ENCODE measurements around the gene PDCD2L. TPM values are rescaled to one million over a fixed set of nuclear protein-coding genes. Genes with fewer than 3 reads are reported as not detected.

The PDCD2L gene
- total RNA-seq, 1 experiment from 2014 or later: 43.4 TPM

DNA sequence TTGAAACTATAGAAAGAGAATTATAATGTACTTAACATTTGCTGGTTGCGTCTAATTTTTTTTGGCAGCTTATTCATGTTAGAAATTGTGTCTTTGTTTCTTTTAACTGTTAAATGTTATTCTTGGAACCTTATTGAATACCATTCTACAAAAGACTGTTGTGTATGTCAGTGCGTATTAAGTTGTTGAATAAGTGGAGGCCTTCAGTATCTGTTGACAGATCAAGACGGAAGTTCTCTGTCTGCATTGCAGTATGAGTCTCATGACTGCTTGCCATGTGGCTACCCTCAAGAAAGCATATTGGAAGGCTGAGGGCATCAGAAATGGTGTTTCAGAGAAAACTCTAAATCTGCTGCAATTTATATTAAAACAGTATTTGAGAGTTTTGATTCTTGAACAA, 32.5 kb downstream of the PDCD2L start (continued):
- TF ChIP-seq NR3C1 (CRISPR knock-in tag; conservative IDR thresholded peaks at IDR 0.05; ENCODE audit: low read depth): no peak
- no peak for TF ChIP-seq ETV6 (CRISPR knock-in tag; IDR thresholded peaks at IDR 0.05)

DNA sequence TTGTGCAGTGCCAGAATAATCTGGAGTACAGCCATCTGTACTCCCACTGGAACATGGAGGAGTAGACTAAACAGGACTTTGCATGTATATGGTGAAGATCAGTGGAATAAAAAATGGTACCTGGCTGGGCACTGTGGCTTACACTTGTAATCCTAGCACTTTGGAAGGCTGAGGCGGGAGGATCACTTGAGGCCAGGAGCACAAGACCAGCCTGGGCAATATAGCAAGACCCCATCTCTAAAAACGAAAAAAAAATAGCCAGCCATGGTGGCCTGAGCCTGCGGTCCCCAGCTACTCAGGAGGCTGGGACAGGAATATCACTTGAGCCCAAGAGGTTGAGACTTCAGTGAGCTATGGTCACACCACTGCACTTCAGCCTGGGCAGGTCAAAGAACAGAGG, 44.0 kb downstream of the PDCD2L start:
- no peak overlapping the region for H3K4me3 Mint-ChIP-seq
- H3K4me1 Mint-ChIP-seq: no peaks in the 10 kb centered on the region
- no peaks in the 10 kb centered on the region for H3K9me3 Mint-ChIP-seq
- peak; percentile 72; the same call in 1 of the 2 replicates for TF ChIP-seq ZNF121 (CRISPR knock-in tag; IDR thresholded peaks at IDR 0.05)
- TF ChIP-seq FOXP1 (CRISPR knock-in tag; IDR thresholded peaks at IDR 0.05; ENCODE audit: borderline replicate concordance): no peak
- TF ChIP-seq, protein P1, sequence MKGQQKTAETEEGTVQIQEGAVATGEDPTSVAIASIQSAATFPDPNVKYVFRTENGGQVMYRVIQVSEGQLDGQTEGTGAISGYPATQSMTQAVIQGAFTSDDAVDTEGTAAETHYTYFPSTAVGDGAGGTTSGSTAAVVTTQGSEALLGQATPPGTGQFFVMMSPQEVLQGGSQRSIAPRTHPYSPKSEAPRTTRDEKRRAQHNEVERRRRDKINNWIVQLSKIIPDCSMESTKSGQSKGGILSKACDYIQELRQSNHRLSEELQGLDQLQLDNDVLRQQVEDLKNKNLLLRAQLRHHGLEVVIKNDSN (CRISPR knock-in tag; IDR thresholded peaks at IDR 0.05): no peak
- TF ChIP-seq CTCF (IDR thresholded peaks at IDR 0.05): no peak
- no peak for TF ChIP-seq SP1 (CRISPR knock-in tag; conservative IDR thresholded peaks at IDR 0.05)
- no peak for TF ChIP-seq USF2 (CRISPR knock-in tag; IDR thresholded peaks at IDR 0.05)
- peaks cover 87% of the 10 kb centered on the region for H3K36me3 Mint-ChIP-seq
- ChIA-PET CTCF (no interaction called here), POLR2A (no interaction called here)
- no peak for ATAC-seq
- no peaks in the 10 kb centered on the region for H3K27me3 Mint-ChIP-seq (ENCODE audit: low read depth)
- no peak overlapping the region for H3K27ac Mint-ChIP-seq
- no peak for DNase-seq (ENCODE audit: low spot score)

DNA sequence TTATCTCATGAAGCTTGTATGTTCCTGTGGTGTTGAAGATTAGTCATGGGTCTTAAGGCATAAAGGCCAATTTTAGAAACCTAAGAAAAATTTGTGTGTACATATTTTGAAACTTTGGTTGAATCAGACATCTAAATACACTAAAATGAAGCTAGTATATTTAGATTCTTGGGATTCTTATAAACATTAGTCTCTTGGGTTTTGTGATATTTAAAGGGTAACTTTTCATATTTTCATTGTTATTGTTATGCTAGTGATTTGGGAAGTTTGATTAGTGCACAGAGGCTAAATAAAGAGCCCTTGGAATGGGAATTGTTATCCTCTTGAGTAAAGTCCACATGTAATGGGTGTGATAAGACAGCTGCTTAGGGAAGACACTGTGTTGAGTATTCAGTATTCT, 48.5 kb downstream of the PDCD2L start:
- Mint-ChIP-seq H3K27ac (no peak overlapping the region), H3K36me3 (peaks cover 65% of the 10 kb centered on the region), H3K4me1 (peaks cover 3% of the 10 kb centered on the region), H3K27me3 (ENCODE audit: low read depth) (no peaks in the 10 kb centered on the region), H3K9me3 (no peaks in the 10 kb centered on the region), H3K4me3 (no peak overlapping the region)
- no peak for ATAC-seq
- ChIA-PET CTCF (no interaction called here), POLR2A (no interaction called here)
- TF ChIP-seq, protein P2, sequence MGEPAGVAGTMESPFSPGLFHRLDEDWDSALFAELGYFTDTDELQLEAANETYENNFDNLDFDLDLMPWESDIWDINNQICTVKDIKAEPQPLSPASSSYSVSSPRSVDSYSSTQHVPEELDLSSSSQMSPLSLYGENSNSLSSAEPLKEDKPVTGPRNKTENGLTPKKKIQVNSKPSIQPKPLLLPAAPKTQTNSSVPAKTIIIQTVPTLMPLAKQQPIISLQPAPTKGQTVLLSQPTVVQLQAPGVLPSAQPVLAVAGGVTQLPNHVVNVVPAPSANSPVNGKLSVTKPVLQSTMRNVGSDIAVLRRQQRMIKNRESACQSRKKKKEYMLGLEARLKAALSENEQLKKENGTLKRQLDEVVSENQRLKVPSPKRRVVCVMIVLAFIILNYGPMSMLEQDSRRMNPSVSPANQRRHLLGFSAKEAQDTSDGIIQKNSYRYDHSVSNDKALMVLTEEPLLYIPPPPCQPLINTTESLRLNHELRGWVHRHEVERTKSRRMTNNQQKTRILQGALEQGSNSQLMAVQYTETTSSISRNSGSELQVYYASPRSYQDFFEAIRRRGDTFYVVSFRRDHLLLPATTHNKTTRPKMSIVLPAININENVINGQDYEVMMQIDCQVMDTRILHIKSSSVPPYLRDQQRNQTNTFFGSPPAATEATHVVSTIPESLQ (CRISPR knock-in tag; IDR thresholded peaks at IDR 0.05): no peak
- no peak for TF ChIP-seq ZNF138 (CRISPR knock-in tag; conservative IDR thresholded peaks at IDR 0.05)
- no peak for DNase-seq (ENCODE audit: low spot score)

GRCh38 chr19:34454091-34454490, 49.9 kb downstream of the PDCD2L start:
- no peaks in the 10 kb centered on the region for H3K27me3 Mint-ChIP-seq (ENCODE audit: low read depth)
- ChIA-PET POLR2A (no interaction called here), CTCF (no interaction called here)
- H3K9me3 Mint-ChIP-seq: no peaks in the 10 kb centered on the region
- ATAC-seq: no peak
- H3K36me3 Mint-ChIP-seq: peaks cover 66% of the 10 kb centered on the region
- peaks cover 13% of the 10 kb centered on the region for H3K4me1 Mint-ChIP-seq
- no peak overlapping the region for H3K27ac Mint-ChIP-seq
- no peak for DNase-seq (ENCODE audit: low spot score)
- no peak overlapping the region for H3K4me3 Mint-ChIP-seq
- TF ChIP-seq ESRRA (CRISPR knock-in tag; IDR thresholded peaks at IDR 0.05; ENCODE audit: borderline replicate concordance) (no peak), SMAD4 (CRISPR knock-in tag; IDR thresholded peaks at IDR 0.05) (no peak), IRF2 (CRISPR knock-in tag; IDR thresholded peaks at IDR 0.05; ENCODE audit: borderline replicate concordance, low read depth) (no peak), KAT7 (CRISPR knock-in tag; IDR thresholded peaks at IDR 0.05; ENCODE audit: borderline replicate concordance) (no peak), SP1 (CRISPR knock-in tag; conservative IDR thresholded peaks at IDR 0.05) (no peak), USF2 (CRISPR knock-in tag; IDR thresholded peaks at IDR 0.05) (no peak), OVOL2 (CRISPR knock-in tag; IDR thresholded peaks at IDR 0.05; ENCODE audit: borderline replicate concordance) (no peak), ZNF281 (CRISPR knock-in tag; IDR thresholded peaks at IDR 0.05) (no peak), HMGA2 (CRISPR knock-in tag; IDR thresholded peaks at IDR 0.05) (no peak), ZNF423 (CRISPR knock-in tag; IDR thresholded peaks at IDR 0.05) (no peak)

Data from WTC11 (cell line).